ENCODE results near the gene SLC8A2.

SLC8A2 gene

GRCh38 chr19:47443331-47443730 lies 28.4 kb downstream of the SLC8A2 start:
- Histone ChIP-seq H3K4ac (ENCODE audit: low read length) (no peak overlapping the region), H4K91ac (ENCODE audit: low read depth, low read length, poor library complexity) (no peak overlapping the region), H3K27ac (replicated peaks; ENCODE audit: low read length) (no peak overlapping the region), H3K14ac (ENCODE audit: low read length) (no peak overlapping the region), H4K8ac (ENCODE audit: low read depth, low read length) (no peak overlapping the region), H3K79me1 (ENCODE audit: low read depth, low read length) (peaks cover 2% of the 10 kb centered on the region), H2BK5ac (ENCODE audit: low read length) (no peak overlapping the region), H3K18ac (ENCODE audit: low read length) (no peak overlapping the region), H2BK120ac (ENCODE audit: low read depth, low read length) (no peak overlapping the region), H3K36me3 (replicated peaks in 1 of 2; ENCODE audit: control insufficient read depth in 2 of 2, insufficient read depth in 2 of 2, low read length in 2 of 2) (no peaks in the 10 kb centered on the region), H3K4me3 (ENCODE audit: low read length in 2 of 2) (peak overlapping the region in 1 of 2 donors; percentile 65), H2AK5ac (ENCODE audit: low read depth, low read length) (no peak overlapping the region), H2AFZ (ENCODE audit: low read length) (no peak overlapping the region), H2BK12ac (ENCODE audit: low read length) (no peak overlapping the region), H3K23ac (ENCODE audit: low read depth, low read length, poor library complexity) (no peak overlapping the region), H3K4me1 (ENCODE audit: control insufficient read depth in 2 of 2, insufficient read depth in 1 of 2, low read depth in 1 of 2, low read length in 2 of 2) (peaks cover 4 to 11% of the 10 kb centered on the region in 2 donors), H3K4me2 (ENCODE audit: insufficient read depth, low read length, poor library complexity, severe bottlenecking) (no peak overlapping the region), H2BK15ac (ENCODE audit: low read length) (no peak overlapping the region), H3K9ac (ENCODE audit: low read depth, low read length, poor library complexity) (no peak overlapping the region), H3K9me3 (replicated peaks in 1 of 2; ENCODE audit: control insufficient read depth in 2 of 2, insufficient read depth in 1 of 2, low read depth in 1 of 2, low read length in 2 of 2) (peaks cover 0 to 1% of the 10 kb centered on the region in 2 donors), H3K27me3 (ENCODE audit: control insufficient read depth in 3 of 3, insufficient read depth in 3 of 3, low read depth in 1 of 3, low read length in 3 of 3) (peaks cover 4 to 41% (median 38%) of the 10 kb centered on the region in 3 experiments)
- no peak for DNase-seq (ENCODE audit: low spot score)
- WGBS, 2 donors (ENCODE audit: extremely low coverage in 2 of 2, insufficient read length in 2 of 2, insufficient replicate concordance in 1 of 2), result no CpG with 5 or more reads among the region's 12 CpGs

DNA sequence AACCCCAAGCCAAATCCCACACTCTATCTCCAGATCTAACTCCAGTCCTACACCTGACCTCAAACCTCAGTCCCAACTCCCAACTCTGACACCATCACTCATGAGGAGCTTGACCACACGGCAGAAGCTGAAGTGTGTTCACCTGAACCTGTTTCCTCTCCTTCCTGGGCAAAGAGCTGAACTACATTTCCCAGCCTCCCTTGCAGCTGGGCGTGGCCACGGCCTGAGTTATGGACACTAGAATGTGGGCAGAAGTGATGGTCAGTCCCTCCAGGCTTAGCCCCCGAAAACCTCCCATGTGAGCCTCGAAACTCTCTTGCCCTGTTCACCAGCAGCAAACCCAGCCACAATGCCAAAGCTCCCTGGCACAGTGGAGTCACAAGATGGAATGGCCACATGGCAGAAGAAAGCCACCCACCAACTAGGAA lies 32.9 kb downstream of the SLC8A2 start:
- H3K4me1 ChIP-seq (ENCODE audit: control insufficient read depth in 2 of 2, insufficient read depth in 1 of 2, low read depth in 1 of 2, low read length in 2 of 2), result peaks cover 0 to 2% of the 10 kb centered on the region in 2 donors
- H3K4me2 ChIP-seq (ENCODE audit: insufficient read depth, low read length, poor library complexity, severe bottlenecking), result no peak overlapping the region
- no peak overlapping the region for H3K9ac ChIP-seq (ENCODE audit: low read depth, low read length, poor library complexity)
- no peak overlapping the region for H2BK15ac ChIP-seq (ENCODE audit: low read length)
- H4K91ac ChIP-seq (ENCODE audit: low read depth, low read length, poor library complexity), result no peak overlapping the region
- no CpG with 5 or more reads among the region's 5 CpGs for WGBS, 2 donors (ENCODE audit: extremely low coverage in 2 of 2, insufficient read length in 2 of 2, insufficient replicate concordance in 1 of 2)
- no peak overlapping the region for H2AFZ ChIP-seq (ENCODE audit: low read length)
- H3K27ac ChIP-seq (replicated peaks; ENCODE audit: low read length), result no peak overlapping the region
- H3K18ac ChIP-seq (ENCODE audit: low read length), result no peak overlapping the region
- no peak overlapping the region for H3K14ac ChIP-seq (ENCODE audit: low read length)
- no peaks in the 10 kb centered on the region for H3K79me1 ChIP-seq (ENCODE audit: low read depth, low read length)
- H4K8ac ChIP-seq (ENCODE audit: low read depth, low read length), result no peak overlapping the region
- H2BK5ac ChIP-seq (ENCODE audit: low read length), result no peak overlapping the region
- no peaks in the 10 kb centered on the region for H3K9me3 ChIP-seq (replicated peaks in 1 of 2; ENCODE audit: control insufficient read depth in 2 of 2, insufficient read depth in 1 of 2, low read depth in 1 of 2, low read length in 2 of 2)
- no peak overlapping the region for H2BK120ac ChIP-seq (ENCODE audit: low read depth, low read length)
- no peak overlapping the region for H3K23ac ChIP-seq (ENCODE audit: low read depth, low read length, poor library complexity)
- no peak for DNase-seq (ENCODE audit: low spot score)
- no peak overlapping the region for H3K4me3 ChIP-seq (ENCODE audit: low read length in 2 of 2)
- peaks cover 0 to 10% (median 2%) of the 10 kb centered on the region in 3 experiments for H3K27me3 ChIP-seq (ENCODE audit: control insufficient read depth in 3 of 3, insufficient read depth in 3 of 3, low read depth in 1 of 3, low read length in 3 of 3)
- no peak overlapping the region for H3K4ac ChIP-seq (ENCODE audit: low read length)
- no peak overlapping the region for H2BK12ac ChIP-seq (ENCODE audit: low read length)
- H2AK5ac ChIP-seq (ENCODE audit: low read depth, low read length), result no peak overlapping the region
- no peaks in the 10 kb centered on the region for H3K36me3 ChIP-seq (replicated peaks in 1 of 2; ENCODE audit: control insufficient read depth in 2 of 2, insufficient read depth in 2 of 2, low read length in 2 of 2)

DNA sequence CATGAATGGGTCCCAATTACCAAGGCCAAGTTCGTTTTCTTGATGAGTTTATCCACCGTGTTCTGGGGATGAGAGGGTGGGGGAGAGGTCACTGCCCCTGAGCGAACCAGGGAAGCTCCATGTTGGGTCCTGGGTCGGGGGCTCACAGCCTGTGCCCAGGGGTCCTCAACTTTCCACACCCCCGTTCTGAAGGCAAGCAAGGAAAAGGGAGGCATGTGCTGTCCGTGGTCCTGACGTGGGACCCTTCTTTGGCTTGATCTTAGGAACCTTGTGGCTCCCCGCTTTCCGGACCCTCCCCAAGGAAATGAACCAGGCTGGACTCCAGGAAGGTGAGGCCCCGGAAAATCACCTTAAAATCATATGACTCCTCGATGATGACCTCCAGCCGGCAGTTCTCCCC lies 34.2 kb downstream of the SLC8A2 start:
- Histone ChIP-seq H2BK120ac (ENCODE audit: low read depth, low read length) (no peak overlapping the region), H3K18ac (ENCODE audit: low read length) (no peak overlapping the region), H3K9me3 (replicated peaks in 1 of 2; ENCODE audit: control insufficient read depth in 2 of 2, insufficient read depth in 1 of 2, low read depth in 1 of 2, low read length in 2 of 2) (no peaks in the 10 kb centered on the region), H3K4me2 (ENCODE audit: insufficient read depth, low read length, poor library complexity, severe bottlenecking) (no peak overlapping the region), H2BK12ac (ENCODE audit: low read length) (no peak overlapping the region), H3K4me1 (ENCODE audit: control insufficient read depth in 2 of 2, insufficient read depth in 1 of 2, low read depth in 1 of 2, low read length in 2 of 2) (peaks cover 0 to 2% of the 10 kb centered on the region in 2 donors), H3K4me3 (ENCODE audit: low read length in 2 of 2) (no peak overlapping the region), H3K36me3 (replicated peaks in 1 of 2; ENCODE audit: control insufficient read depth in 2 of 2, insufficient read depth in 2 of 2, low read length in 2 of 2) (no peaks in the 10 kb centered on the region), H3K27ac (replicated peaks; ENCODE audit: low read length) (no peak overlapping the region), H2AK5ac (ENCODE audit: low read depth, low read length) (no peak overlapping the region), H3K4ac (ENCODE audit: low read length) (no peak overlapping the region), H4K91ac (ENCODE audit: low read depth, low read length, poor library complexity) (no peak overlapping the region), H2BK15ac (ENCODE audit: low read length) (no peak overlapping the region), H3K27me3 (ENCODE audit: control insufficient read depth in 3 of 3, insufficient read depth in 3 of 3, low read depth in 1 of 3, low read length in 3 of 3) (peaks cover 0 to 2% (median 0%) of the 10 kb centered on the region in 3 experiments), H2BK5ac (ENCODE audit: low read length) (no peak overlapping the region), H3K14ac (ENCODE audit: low read length) (no peak overlapping the region), H3K79me1 (ENCODE audit: low read depth, low read length) (no peaks in the 10 kb centered on the region), H4K8ac (ENCODE audit: low read depth, low read length) (no peak overlapping the region), H3K9ac (ENCODE audit: low read depth, low read length, poor library complexity) (no peak overlapping the region), H3K23ac (ENCODE audit: low read depth, low read length, poor library complexity) (peak overlapping the region; percentile 5), H2AFZ (ENCODE audit: low read length) (no peak overlapping the region)
- no peak for DNase-seq (ENCODE audit: low spot score)
- no CpG with 5 or more reads among the region's 12 CpGs for WGBS, 2 donors (ENCODE audit: extremely low coverage in 2 of 2, insufficient read length in 2 of 2, insufficient replicate concordance in 1 of 2)

- peaks cover 0 to 2% (median 0%) of the 10 kb centered on the region in 3 experiments for H3K27me3 ChIP-seq (ENCODE audit: control insufficient read depth in 3 of 3, insufficient read depth in 3 of 3, low read depth in 1 of 3, low read length in 3 of 3)
- no peak overlapping the region for H3K4me2 ChIP-seq (ENCODE audit: insufficient read depth, low read length, poor library complexity, severe bottlenecking)
- H3K4me3 ChIP-seq (ENCODE audit: low read length in 2 of 2), result no peak overlapping the region
- no peak overlapping the region for H2BK12ac ChIP-seq (ENCODE audit: low read length)
- H2AK5ac ChIP-seq (ENCODE audit: low read depth, low read length), result no peak overlapping the region
- H3K18ac ChIP-seq (ENCODE audit: low read length), result no peak overlapping the region
- peak overlapping the region; percentile 23 for H2AFZ ChIP-seq (ENCODE audit: low read length)
- H4K91ac ChIP-seq (ENCODE audit: low read depth, low read length, poor library complexity), result no peak overlapping the region
- no peak overlapping the region for H3K23ac ChIP-seq (ENCODE audit: low read depth, low read length, poor library complexity)
- H3K4me1 ChIP-seq (ENCODE audit: control insufficient read depth in 2 of 2, insufficient read depth in 1 of 2, low read depth in 1 of 2, low read length in 2 of 2), result peaks cover 0 to 2% of the 10 kb centered on the region in 2 donors
- no peak overlapping the region for H3K9ac ChIP-seq (ENCODE audit: low read depth, low read length, poor library complexity)
- no peak overlapping the region for H4K8ac ChIP-seq (ENCODE audit: low read depth, low read length)
- no peaks in the 10 kb centered on the region for H3K36me3 ChIP-seq (replicated peaks in 1 of 2; ENCODE audit: control insufficient read depth in 2 of 2, insufficient read depth in 2 of 2, low read length in 2 of 2)
- no peaks in the 10 kb centered on the region for H3K79me1 ChIP-seq (ENCODE audit: low read depth, low read length)
- no peak overlapping the region for H3K4ac ChIP-seq (ENCODE audit: low read length)
- no CpG with 5 or more reads among the region's 17 CpGs for WGBS, 2 donors (ENCODE audit: extremely low coverage in 2 of 2, insufficient read length in 2 of 2, insufficient replicate concordance in 1 of 2)
- H3K27ac ChIP-seq (replicated peaks; ENCODE audit: low read length), result no peak overlapping the region
- H2BK120ac ChIP-seq (ENCODE audit: low read depth, low read length), result no peak overlapping the region
- no peak overlapping the region for H2BK5ac ChIP-seq (ENCODE audit: low read length)
- H2BK15ac ChIP-seq (ENCODE audit: low read length), result no peak overlapping the region
- DNase-seq (ENCODE audit: low spot score), result peak; percentile 85
- no peaks in the 10 kb centered on the region for H3K9me3 ChIP-seq (replicated peaks in 1 of 2; ENCODE audit: control insufficient read depth in 2 of 2, insufficient read depth in 1 of 2, low read depth in 1 of 2, low read length in 2 of 2)
- H3K14ac ChIP-seq (ENCODE audit: low read length), result no peak overlapping the region
Observed at GRCh38 chr19:47436712-47437401, 34.8 kb downstream of the SLC8A2 start.

Data from neuronal stem cell (in vitro differentiated cells).